GM15510 (cell line): ENCODE measurements around the gene ZDHHC12.

Experiments
- POLR2A ChIP-seq: IDR thresholded peaks from 3 replicates; pipeline ENCODE4 v1.6.1; 2011; ENCODE audit warnings: borderline replicate concordance; ENCODE audit not compliant: insufficient read length; ENCODE audit errors: extremely low read depth

The ZDHHC12 gene

GRCh38 chr9:128688501-128689292 is 35.2 kb downstream of the ZDHHC12 start, which contains the start of gene SET:
Gene SET, plus strand, starts transcription at chr9:128689222. Its CDS starts 361 bp downstream, at chr9:128689583.
- TF ChIP-seq POLR2A = peak; percentile 94

- no peak for TF ChIP-seq POLR2A
Observed at GRCh38 chr9:128687453-128687852, 36.5 kb downstream of the ZDHHC12 start.

- TF ChIP-seq POLR2A = no peak
Observed at GRCh38 chr9:128685636-128686489, 38.1 kb downstream of the ZDHHC12 start.

- TF ChIP-seq POLR2A = peak; percentile 94
Observed at GRCh38 chr9:128684325-128685199, 39.4 kb downstream of the ZDHHC12 start.

GRCh38 chr9:128684065-128684324 is 39.9 kb downstream of the ZDHHC12 start:
- TF ChIP-seq POLR2A = no peak

GRCh38 chr9:128683340-128684064 is 40.4 kb downstream of the ZDHHC12 start:
- peak; percentile 68 for TF ChIP-seq POLR2A

GRCh38 chr9:128677794-128678193 is 46.1 kb downstream of the ZDHHC12 start:
- TF ChIP-seq POLR2A = no peak

- no peak for TF ChIP-seq POLR2A
Observed at GRCh38 chr9:128675382-128675781, 48.5 kb downstream of the ZDHHC12 start.
